ENCODE measurements around the gene CLPSL1. TPM values are rescaled to one million over a fixed set of nuclear protein-coding genes. Genes with fewer than 3 reads are reported as not detected.

Gene CLPSL1
- total and polyA plus RNA-seq, 2 of the 8 experiments (the other 6 are each of a cell fraction or from before 2014, with no cell fraction given): not detected

- TF ChIP-seq CHD7 (IDR thresholded peaks at IDR 0.05; ENCODE audit: insufficient replicate concordance, low read length) (no peak), NRF1 (IDR thresholded peaks at IDR 0.05; ENCODE audit: low read depth, low read length) (no peak), CBX5 (IDR thresholded peaks at IDR 0.05; ENCODE audit: low read depth, low read length) (no peak), EZH2 (IDR thresholded peaks at IDR 0.05; ENCODE audit: low read depth, low read length, severe bottlenecking) (no peak), BRCA1 (IDR thresholded peaks at IDR 0.05; ENCODE audit: low read depth, low read length) (no peak), TCF12 (IDR thresholded peaks at IDR 0.05; ENCODE audit: low read depth, low read length) (no peak), HDAC2 (IDR thresholded peaks at IDR 0.05; ENCODE audit: borderline replicate concordance in 1 of 2, low read depth in 2 of 2, low read length in 2 of 2) (no peak), BCL11A (IDR thresholded peaks at IDR 0.05; ENCODE audit: low read depth in 2 of 2, low read length in 2 of 2) (no peak), YY1 (IDR thresholded peaks at IDR 0.05; ENCODE audit: low read depth, low read length) (no peak), GTF2F1 (IDR thresholded peaks at IDR 0.05; ENCODE audit: borderline replicate concordance, low read depth, low read length) (no peak)
Observed at GRCh38 chr6:35777356-35778102, 3.3 kb upstream of the CLPSL1 start (continued).
